ENCODE measurements around the gene KIF26B.

Gene KIF26B

GRCh38 chr1:245220381-245220985 is 65.7 kb downstream of the KIF26B start:
- Histone ChIP-seq H3K9ac (ENCODE audit: low read depth, low read length, poor library complexity, severe bottlenecking) (no peak overlapping the region), H3K27me3 (ENCODE audit: insufficient read depth, low read length, poor library complexity, severe bottlenecking) (no peaks in the 10 kb centered on the region), H3K9me2 (replicated peaks; ENCODE audit: low read depth, low read length) (no peaks in the 10 kb centered on the region), H3K4me1 (ENCODE audit: insufficient read depth, low read length, poor library complexity, severe bottlenecking) (no peaks in the 10 kb centered on the region), H3F3A (ENCODE audit: low read depth) (no peaks in the 10 kb centered on the region), H3K4me3 (ENCODE audit: low read length, poor library complexity, severe bottlenecking) (no peak overlapping the region), H3K36me3 (ENCODE audit: insufficient read depth, low read length) (no peaks in the 10 kb centered on the region), H3K4me2 (ENCODE audit: low read depth, low read length, poor library complexity, severe bottlenecking) (no peak overlapping the region), H3K79me2 (ENCODE audit: insufficient read depth, low read length) (no peaks in the 10 kb centered on the region), H3K9me3 (ENCODE audit: insufficient read depth, low read depth, low read length) (no peaks in the 10 kb centered on the region), H2AFZ (ENCODE audit: low read length) (no peak overlapping the region), H4K20me1 (ENCODE audit: insufficient read depth, low read length, poor library complexity, severe bottlenecking) (no peaks in the 10 kb centered on the region)
- no peak for TF ChIP-seq EZH2phosphoT487 (IDR thresholded peaks at IDR 0.05; ENCODE audit: borderline replicate concordance)
- TF ChIP-seq CTCF (conservative IDR thresholded peaks at IDR 0.05; ENCODE audit: low read length) = no peak

- H3K79me2 ChIP-seq (ENCODE audit: insufficient read depth, low read length) = no peaks in the 10 kb centered on the region
Measured at GRCh38 chr1:245221805-245222204, 67.0 kb downstream of the KIF26B start.

GRCh38 chr1:245222931-245223595 is 68.3 kb downstream of the KIF26B start:
- no peak for TF ChIP-seq EZH2phosphoT487 (IDR thresholded peaks at IDR 0.05; ENCODE audit: borderline replicate concordance)
- no peak for TF ChIP-seq CTCF (conservative IDR thresholded peaks at IDR 0.05; ENCODE audit: low read length)
- H3K4me3 ChIP-seq (ENCODE audit: low read length, poor library complexity, severe bottlenecking) = no peak overlapping the region
- no peaks in the 10 kb centered on the region for H3K9me2 ChIP-seq (replicated peaks; ENCODE audit: low read depth, low read length)
- H3K36me3 ChIP-seq (ENCODE audit: insufficient read depth, low read length) = no peaks in the 10 kb centered on the region
- H4K20me1 ChIP-seq (ENCODE audit: insufficient read depth, low read length, poor library complexity, severe bottlenecking) = no peaks in the 10 kb centered on the region
- no peaks in the 10 kb centered on the region for H3K4me1 ChIP-seq (ENCODE audit: insufficient read depth, low read length, poor library complexity, severe bottlenecking)
- H3K79me2 ChIP-seq (ENCODE audit: insufficient read depth, low read length) = no peaks in the 10 kb centered on the region
- H3F3A ChIP-seq (ENCODE audit: low read depth) = no peaks in the 10 kb centered on the region
- H3K9ac ChIP-seq (ENCODE audit: low read depth, low read length, poor library complexity, severe bottlenecking) = no peak overlapping the region
- H3K4me2 ChIP-seq (ENCODE audit: low read depth, low read length, poor library complexity, severe bottlenecking) = no peak overlapping the region
- no peaks in the 10 kb centered on the region for H3K9me3 ChIP-seq (ENCODE audit: insufficient read depth, low read depth, low read length)
- H2AFZ ChIP-seq (ENCODE audit: low read length) = no peak overlapping the region
- no peaks in the 10 kb centered on the region for H3K27me3 ChIP-seq (ENCODE audit: insufficient read depth, low read length, poor library complexity, severe bottlenecking)

More at GRCh38 chr1:245221805-245222204, 67.0 kb downstream of the KIF26B start:
- Histone ChIP-seq H3K4me2 (ENCODE audit: low read depth, low read length, poor library complexity, severe bottlenecking) (no peak overlapping the region), H3K9me2 (replicated peaks; ENCODE audit: low read depth, low read length) (no peaks in the 10 kb centered on the region), H3K4me3 (ENCODE audit: low read length, poor library complexity, severe bottlenecking) (no peak overlapping the region), H4K20me1 (ENCODE audit: insufficient read depth, low read length, poor library complexity, severe bottlenecking) (no peaks in the 10 kb centered on the region), H3K9me3 (ENCODE audit: insufficient read depth, low read depth, low read length) (no peaks in the 10 kb centered on the region), H3K27me3 (ENCODE audit: insufficient read depth, low read length, poor library complexity, severe bottlenecking) (no peaks in the 10 kb centered on the region), H3K9ac (ENCODE audit: low read depth, low read length, poor library complexity, severe bottlenecking) (no peak overlapping the region), H3F3A (ENCODE audit: low read depth) (no peaks in the 10 kb centered on the region), H3K4me1 (ENCODE audit: insufficient read depth, low read length, poor library complexity, severe bottlenecking) (no peaks in the 10 kb centered on the region), H2AFZ (ENCODE audit: low read length) (no peak overlapping the region), H3K36me3 (ENCODE audit: insufficient read depth, low read length) (no peaks in the 10 kb centered on the region)
- TF ChIP-seq CTCF (conservative IDR thresholded peaks at IDR 0.05; ENCODE audit: low read length) = no peak
- TF ChIP-seq EZH2phosphoT487 (IDR thresholded peaks at IDR 0.05; ENCODE audit: borderline replicate concordance) = no peak

Measured in Loucy (cell line).